ENCODE measurements around the gene TTC39A.

Gene TTC39A

DNA sequence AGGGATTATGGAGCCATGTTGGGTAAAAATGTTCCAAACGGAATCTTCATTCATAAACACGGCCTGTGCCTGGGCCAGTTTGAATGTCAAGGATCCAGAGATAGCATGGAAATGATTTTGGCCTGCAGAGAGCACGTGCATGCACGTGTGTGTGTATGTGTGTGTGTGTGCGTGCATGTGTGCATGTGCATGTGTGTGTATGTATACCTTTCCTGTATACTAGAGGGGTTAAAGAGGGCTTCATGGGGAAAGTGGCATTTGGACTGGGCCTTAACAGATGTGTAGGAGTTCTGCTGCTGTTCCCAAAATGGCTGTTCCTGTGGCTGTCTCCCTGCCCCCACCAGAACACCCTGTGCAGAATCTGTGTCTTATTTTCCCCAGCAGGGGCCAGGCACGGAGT lies 21.7 kb downstream of the TTC39A start:
- no peaks in the 10 kb centered on the region for H3K36me3 ChIP-seq
- no peak overlapping the region for H3K27ac ChIP-seq
- peaks cover 2 to 4% of the 10 kb centered on the region in 2 experiments for H3K4me1 ChIP-seq (ENCODE audit: control insufficient read depth in 1 of 2, insufficient read depth in 1 of 2, low read depth in 1 of 2, low read length in 1 of 2)
- H3K27me3 ChIP-seq = no peaks in the 10 kb centered on the region
- no peaks in the 10 kb centered on the region for H3K9me3 ChIP-seq
- no peak overlapping the region for H3K4me3 ChIP-seq (ENCODE audit: low read depth in 1 of 2, low read length in 1 of 2)
- TF ChIP-seq, protein P1, sequence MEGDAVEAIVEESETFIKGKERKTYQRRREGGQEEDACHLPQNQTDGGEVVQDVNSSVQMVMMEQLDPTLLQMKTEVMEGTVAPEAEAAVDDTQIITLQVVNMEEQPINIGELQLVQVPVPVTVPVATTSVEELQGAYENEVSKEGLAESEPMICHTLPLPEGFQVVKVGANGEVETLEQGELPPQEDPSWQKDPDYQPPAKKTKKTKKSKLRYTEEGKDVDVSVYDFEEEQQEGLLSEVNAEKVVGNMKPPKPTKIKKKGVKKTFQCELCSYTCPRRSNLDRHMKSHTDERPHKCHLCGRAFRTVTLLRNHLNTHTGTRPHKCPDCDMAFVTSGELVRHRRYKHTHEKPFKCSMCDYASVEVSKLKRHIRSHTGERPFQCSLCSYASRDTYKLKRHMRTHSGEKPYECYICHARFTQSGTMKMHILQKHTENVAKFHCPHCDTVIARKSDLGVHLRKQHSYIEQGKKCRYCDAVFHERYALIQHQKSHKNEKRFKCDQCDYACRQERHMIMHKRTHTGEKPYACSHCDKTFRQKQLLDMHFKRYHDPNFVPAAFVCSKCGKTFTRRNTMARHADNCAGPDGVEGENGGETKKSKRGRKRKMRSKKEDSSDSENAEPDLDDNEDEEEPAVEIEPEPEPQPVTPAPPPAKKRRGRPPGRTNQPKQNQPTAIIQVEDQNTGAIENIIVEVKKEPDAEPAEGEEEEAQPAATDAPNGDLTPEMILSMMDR (IDR thresholded peaks at IDR 0.05) = no peak

DNA sequence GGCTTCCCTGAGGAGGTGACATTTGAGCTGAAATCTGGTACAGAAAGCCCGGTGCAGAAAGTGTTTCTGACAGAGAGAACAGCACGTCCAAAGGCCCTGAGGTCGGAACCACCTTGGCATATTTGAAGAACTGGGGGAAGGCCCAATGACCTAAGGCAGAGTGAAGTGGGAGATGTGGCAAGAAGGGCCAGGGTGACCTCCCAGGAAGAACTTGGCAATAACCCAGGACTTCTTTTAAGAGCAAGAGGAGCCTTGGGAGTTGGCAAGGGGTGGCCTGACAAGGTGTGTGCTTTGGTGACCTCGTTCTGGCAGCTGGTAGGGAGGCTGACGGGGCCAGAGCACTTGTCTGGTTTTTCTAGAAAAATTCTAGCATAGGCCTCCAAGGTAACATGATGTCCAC lies 23.4 kb downstream of the TTC39A start:
- H3K4me3 ChIP-seq (ENCODE audit: low read depth in 1 of 2, low read length in 1 of 2) = no peak overlapping the region
- H3K9me3 ChIP-seq = no peaks in the 10 kb centered on the region
- H3K4me1 ChIP-seq (ENCODE audit: control insufficient read depth in 1 of 2, insufficient read depth in 1 of 2, low read depth in 1 of 2, low read length in 1 of 2) = peaks cover 2 to 6% of the 10 kb centered on the region in 2 experiments
- no peaks in the 10 kb centered on the region for H3K27me3 ChIP-seq
- no peaks in the 10 kb centered on the region for H3K36me3 ChIP-seq
- no peak overlapping the region for H3K27ac ChIP-seq
- TF ChIP-seq, protein P1 (IDR thresholded peaks at IDR 0.05) = no peak

DNA sequence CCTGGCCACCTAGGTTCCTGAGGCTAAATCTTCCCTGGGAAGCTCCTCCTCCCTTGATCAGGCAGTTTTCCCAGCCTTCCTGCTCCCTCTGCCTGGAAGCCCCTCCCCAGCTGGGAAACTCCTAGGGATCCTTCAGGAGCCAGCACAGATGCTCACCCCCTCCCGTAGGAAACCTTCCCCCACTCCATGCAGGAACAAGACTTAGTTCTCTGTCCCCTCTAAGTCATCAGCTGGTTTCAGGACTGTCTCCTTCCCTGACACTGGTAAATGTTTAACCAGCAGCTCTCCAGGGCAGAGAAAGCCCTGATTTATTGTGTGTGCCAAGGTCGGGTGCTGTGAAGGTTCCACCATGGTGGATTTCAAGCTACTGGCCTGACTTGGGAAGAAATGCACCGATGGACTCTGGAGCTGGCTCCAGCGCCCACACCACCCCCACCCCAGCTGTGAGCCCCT lies 25.0 kb downstream of the TTC39A start:
- Histone ChIP-seq H3K4me3 (ENCODE audit: low read depth in 1 of 2, low read length in 1 of 2) (no peak overlapping the region), H3K4me1 (ENCODE audit: control insufficient read depth in 1 of 2, insufficient read depth in 1 of 2, low read depth in 1 of 2, low read length in 1 of 2) (peaks cover 2 to 6% of the 10 kb centered on the region in 2 experiments), H3K27me3 (no peaks in the 10 kb centered on the region), H3K27ac (no peak overlapping the region), H3K9me3 (no peaks in the 10 kb centered on the region), H3K36me3 (no peaks in the 10 kb centered on the region)
- TF ChIP-seq, protein P1 (IDR thresholded peaks at IDR 0.05) = no peak

DNA sequence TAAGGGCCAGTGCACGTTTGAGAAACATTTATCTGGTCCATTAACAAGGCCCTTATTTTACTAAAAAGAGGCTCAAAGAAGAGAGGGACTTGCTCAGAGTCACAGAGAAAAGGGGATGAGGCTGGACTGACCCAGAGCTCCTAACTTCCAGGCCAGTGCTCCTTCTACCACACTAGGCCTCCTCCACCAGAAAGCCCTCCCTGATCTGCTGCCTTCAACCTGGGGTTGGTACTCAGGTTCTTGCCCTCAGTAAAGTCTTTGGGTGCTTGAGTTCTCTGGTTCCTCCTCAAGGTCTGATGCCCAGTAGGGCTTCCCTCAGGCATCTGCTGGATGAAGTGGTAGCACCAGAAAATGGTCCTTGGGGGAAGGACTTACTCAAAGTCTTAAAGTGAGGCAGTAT lies 26.0 kb downstream of the TTC39A start:
- Histone ChIP-seq H3K9me3 (no peaks in the 10 kb centered on the region), H3K27me3 (no peaks in the 10 kb centered on the region), H3K4me3 (ENCODE audit: low read depth in 1 of 2, low read length in 1 of 2) (no peak overlapping the region), H3K36me3 (no peaks in the 10 kb centered on the region), H3K27ac (no peak overlapping the region), H3K4me1 (ENCODE audit: control insufficient read depth in 1 of 2, insufficient read depth in 1 of 2, low read depth in 1 of 2, low read length in 1 of 2) (peaks cover 2 to 6% of the 10 kb centered on the region in 2 experiments)
- TF ChIP-seq, protein P1 (IDR thresholded peaks at IDR 0.05) = no peak

DNA sequence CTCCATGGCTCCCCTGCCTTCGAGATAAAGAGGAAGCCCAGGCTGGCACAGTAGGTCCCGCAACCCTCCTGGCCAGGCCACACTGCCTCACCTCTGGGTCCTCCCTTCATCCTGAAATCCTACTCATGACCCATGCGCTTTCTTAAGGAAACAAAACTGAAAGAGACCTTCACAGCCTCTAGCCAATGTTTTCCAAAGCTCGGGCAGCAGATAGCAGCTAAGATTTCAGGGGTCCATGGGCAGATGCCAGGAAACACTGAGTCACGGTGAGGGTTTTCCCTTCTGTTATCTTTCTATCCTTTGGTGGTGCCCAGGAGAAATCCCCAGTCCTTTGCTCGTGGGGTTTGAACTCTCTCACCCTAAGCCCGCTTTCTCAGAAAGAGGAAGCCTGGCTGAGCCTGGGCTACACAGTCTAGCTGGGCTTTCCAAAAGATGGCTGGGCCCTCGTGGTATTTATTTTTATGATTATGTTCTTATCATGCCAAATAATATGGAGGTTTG lies 26.6 kb downstream of the TTC39A start:
- H3K27me3 ChIP-seq = no peaks in the 10 kb centered on the region
- peaks cover 2 to 6% of the 10 kb centered on the region in 2 experiments for H3K4me1 ChIP-seq (ENCODE audit: control insufficient read depth in 1 of 2, insufficient read depth in 1 of 2, low read depth in 1 of 2, low read length in 1 of 2)
- H3K36me3 ChIP-seq = no peaks in the 10 kb centered on the region
- no peak overlapping the region for H3K4me3 ChIP-seq (ENCODE audit: low read depth in 1 of 2, low read length in 1 of 2)
- no peaks in the 10 kb centered on the region for H3K9me3 ChIP-seq
- TF ChIP-seq, protein P1 (IDR thresholded peaks at IDR 0.05) = no peak
- H3K27ac ChIP-seq = peak overlapping the region; percentile 8
